Subcutaneous preadipocyte (primary cell): Measurements from ENCODE around the gene P2RY6. TPM values are rescaled to one million over a fixed set of nuclear protein-coding genes. Genes with fewer than 3 reads are reported as not detected.

Source experiments
- total RNA-seq: library from RNA; depleted of rRNA; stranded (reverse); fragments of >200 nt; gene quantifications from 2 replicates; pipeline ENCODE4 v1.2.3, GENCODE V29; 2012

The P2RY6 gene, protein sequence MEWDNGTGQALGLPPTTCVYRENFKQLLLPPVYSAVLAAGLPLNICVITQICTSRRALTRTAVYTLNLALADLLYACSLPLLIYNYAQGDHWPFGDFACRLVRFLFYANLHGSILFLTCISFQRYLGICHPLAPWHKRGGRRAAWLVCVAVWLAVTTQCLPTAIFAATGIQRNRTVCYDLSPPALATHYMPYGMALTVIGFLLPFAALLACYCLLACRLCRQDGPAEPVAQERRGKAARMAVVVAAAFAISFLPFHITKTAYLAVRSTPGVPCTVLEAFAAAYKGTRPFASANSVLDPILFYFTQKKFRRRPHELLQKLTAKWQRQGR
- not detected in 2 replicates for total RNA-seq

DNA sequence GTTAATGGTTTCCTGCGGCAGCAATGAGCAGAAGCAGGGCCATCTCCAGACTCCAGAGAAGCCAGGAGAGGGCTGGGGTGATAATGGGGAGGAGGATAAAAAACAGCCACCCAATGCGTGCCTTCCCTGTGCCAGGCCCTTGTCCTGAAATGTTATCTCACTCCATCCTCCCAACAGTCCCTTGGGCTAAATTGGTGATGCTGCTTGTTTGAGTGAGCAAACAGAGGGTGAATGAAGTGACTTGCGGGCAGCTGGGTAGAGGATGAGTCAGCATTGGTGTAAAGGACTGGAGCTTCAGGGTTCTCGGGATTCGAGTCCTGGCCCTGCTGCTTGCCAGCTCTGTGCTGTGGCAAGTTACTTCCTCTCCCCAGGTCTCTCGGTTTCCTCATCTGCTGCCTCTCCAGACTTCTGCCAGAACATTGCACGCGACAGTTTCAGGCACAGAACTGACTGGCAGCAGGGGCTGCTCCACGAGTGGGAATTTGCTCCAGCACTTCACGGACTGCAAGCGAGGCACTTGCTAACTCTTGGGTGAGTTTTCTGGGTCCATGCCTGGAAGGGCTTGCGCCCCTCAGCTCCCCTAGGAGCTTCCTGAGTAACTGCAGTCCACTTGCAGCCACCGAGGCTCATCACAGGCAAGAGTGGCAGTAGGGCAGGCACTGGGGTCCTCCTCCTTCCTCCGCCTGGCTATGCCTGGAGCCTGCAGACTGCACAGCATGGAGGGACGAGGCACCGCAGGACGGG is at the start of gene P2RY6:
Gene P2RY6 (plus strand): TSS at position 403 of the 744 bp plus-strand sequence. CDS start 24,181 bp downstream, outside the sequence.

DNA sequence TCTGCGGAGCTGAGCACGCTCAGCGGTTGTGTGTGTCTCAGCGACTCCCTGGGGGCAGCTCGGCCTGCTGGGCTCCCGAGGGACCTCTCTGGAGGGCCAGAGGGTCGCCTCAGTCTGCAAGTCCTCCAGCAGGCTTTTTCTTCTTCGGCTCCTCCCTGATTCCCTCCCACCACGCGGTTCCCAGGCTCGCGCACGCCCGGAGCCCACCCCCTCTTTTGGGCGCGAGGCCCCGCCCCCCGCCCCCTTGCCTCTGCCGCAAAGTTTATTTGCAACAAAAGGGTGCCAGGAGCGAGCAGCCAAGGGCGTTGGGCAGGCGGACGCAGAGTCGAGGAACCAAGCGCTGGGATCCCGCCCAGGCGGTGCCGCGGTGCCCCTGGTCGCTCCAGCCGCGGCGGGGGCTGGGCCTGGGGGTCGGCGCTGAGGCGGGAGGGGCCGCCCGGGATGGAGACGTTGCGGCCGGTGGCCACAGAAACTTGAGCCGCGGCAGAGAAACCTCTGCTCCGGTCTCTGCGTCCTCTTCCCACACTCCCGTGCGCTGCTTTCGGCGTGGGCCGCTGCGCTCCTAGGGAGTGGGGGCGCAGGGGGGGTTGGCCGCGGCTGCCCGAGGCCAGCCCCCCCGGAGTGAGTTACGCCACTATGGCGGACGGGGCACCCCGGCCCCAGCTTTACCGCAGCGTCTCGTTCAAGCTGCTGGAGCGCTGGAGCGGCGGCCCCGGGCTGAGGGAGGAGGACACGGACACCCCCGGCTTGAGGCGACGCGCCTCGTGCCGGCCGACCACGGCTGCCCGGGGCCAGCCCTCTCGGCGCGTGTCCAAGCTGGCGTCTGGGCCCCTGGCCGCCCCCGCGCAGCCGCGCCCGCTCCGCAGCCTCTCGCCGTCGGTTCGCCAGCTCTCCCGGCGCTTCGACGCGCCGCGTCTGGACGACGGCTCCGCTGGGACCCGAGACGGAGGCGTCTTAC is 36.1 kb downstream of the P2RY6 start, which contains the start of gene ARHGEF17:
Gene ARHGEF17 (plus strand): TSS at position 274 of the 958 bp plus-strand sequence. CDS start 363 bp downstream, at position 637.

Other genes with a start within 250 kb of the P2RY6 start
- 7.0 and 8.5 TPM in 2 replicates for gene FCHSD2, start 130.0 kb upstream of the P2RY6 start, total RNA-seq
- gene P2RY2, start 54.1 kb upstream of the P2RY6 start, total RNA-seq: 0.39 TPM in 1 of 2 replicates, not detected in the other
- 11.4 and 19.5 TPM in 2 replicates for gene ARHGEF17, start 35.9 kb downstream of the P2RY6 start, total RNA-seq
- 2.6 and 6.3 TPM in 2 replicates for gene RELT, start 104.1 kb downstream of the P2RY6 start, total RNA-seq